ENCODE results near the gene AMELY.

DNA sequence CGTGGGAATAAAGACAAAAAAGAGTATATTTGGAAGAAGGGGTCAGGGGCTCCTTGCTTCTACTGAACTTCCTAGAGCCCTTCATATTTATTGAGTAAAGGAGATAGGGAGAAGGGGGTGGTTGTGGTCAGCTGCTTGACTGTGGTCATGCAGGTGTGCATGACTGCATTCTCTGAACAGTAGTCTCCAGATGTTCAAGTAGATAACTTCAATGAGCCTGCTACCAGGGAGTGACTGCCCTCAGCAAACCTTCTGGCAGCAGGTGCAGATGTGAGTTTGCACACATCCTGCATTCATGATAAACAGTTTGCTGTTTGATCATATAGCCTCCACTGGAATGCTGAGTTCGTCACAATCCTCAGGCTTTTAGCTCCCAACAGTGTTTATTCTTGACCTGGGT lies 9.5 kb upstream of the AMELY start:
- TF ChIP-seq, protein P1, sequence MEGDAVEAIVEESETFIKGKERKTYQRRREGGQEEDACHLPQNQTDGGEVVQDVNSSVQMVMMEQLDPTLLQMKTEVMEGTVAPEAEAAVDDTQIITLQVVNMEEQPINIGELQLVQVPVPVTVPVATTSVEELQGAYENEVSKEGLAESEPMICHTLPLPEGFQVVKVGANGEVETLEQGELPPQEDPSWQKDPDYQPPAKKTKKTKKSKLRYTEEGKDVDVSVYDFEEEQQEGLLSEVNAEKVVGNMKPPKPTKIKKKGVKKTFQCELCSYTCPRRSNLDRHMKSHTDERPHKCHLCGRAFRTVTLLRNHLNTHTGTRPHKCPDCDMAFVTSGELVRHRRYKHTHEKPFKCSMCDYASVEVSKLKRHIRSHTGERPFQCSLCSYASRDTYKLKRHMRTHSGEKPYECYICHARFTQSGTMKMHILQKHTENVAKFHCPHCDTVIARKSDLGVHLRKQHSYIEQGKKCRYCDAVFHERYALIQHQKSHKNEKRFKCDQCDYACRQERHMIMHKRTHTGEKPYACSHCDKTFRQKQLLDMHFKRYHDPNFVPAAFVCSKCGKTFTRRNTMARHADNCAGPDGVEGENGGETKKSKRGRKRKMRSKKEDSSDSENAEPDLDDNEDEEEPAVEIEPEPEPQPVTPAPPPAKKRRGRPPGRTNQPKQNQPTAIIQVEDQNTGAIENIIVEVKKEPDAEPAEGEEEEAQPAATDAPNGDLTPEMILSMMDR (IDR thresholded peaks at IDR 0.05): no peak
- no peak for TF ChIP-seq EP300 (IDR thresholded peaks at IDR 0.05)
